T-helper 2 cell treated with Interferon-gamma antibody and Interleukin-4, amounts not matched to agents 5 μg/mL and 100 μg/mL, for 36 hours (primary cell): ENCODE data around the gene CACNA2D1.

Experiments
- DNase-seq: peaks from one replicate; pipeline ENCODE4 v3.0.0; 2021; ENCODE audit warnings: low spot score
- H3K27ac Mint-ChIP-seq: one replicate; pipeline ENCODE4 v1.8.0; 2021; ENCODE audit warnings: mild to moderate bottlenecking, mixed read lengths
- H3K27me3 Mint-ChIP-seq: one replicate; pipeline ENCODE4 v1.8.0; 2021; ENCODE audit warnings: low read depth, mixed read lengths
- H3K36me3 Mint-ChIP-seq: one replicate; pipeline ENCODE4 v1.8.0; 2021; ENCODE audit warnings: low read depth, mixed read lengths
- H3K4me1 Mint-ChIP-seq: one replicate; pipeline ENCODE4 v1.8.0; 2021; ENCODE audit warnings: low read depth, mixed read lengths
- H3K4me3 Mint-ChIP-seq: one replicate; pipeline ENCODE4 v1.8.0; 2022; ENCODE audit warnings: mild to moderate bottlenecking, moderate library complexity, mixed read lengths
- H3K9me3 Mint-ChIP-seq: one replicate; pipeline ENCODE4 v1.8.0; 2021; ENCODE audit warnings: mixed read lengths

The CACNA2D1 gene

DNA sequence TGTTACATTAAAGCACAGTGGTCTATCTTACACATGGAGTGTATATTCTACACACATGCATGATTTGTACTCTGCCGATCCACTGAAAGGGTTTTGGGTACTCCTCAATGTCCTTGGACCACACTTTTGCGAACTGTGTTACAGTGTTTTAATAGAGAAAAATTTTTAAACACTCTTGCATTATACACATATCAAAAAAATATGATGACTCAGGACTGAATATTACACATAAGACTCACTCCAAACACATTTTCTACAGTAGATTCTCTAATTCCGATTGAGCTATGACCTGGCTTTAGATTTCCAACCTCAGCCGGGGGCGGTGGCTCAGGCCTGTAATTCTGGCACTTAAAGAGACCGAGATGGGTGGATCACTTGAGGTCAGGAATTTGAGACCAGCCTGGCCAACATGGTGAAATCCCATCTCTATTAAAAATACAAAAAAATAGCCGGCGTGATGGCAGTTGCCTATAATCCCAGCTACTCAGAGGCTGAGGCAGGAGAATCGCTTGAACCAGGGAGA is 222.4 kb downstream of the CACNA2D1 start:
- Mint-ChIP-seq H3K36me3 (no peaks in the 10 kb centered on the region), H3K9me3 (no peaks in the 10 kb centered on the region), H3K27ac (no peak overlapping the region), H3K4me1 (no peaks in the 10 kb centered on the region), H3K4me3 (no peak overlapping the region), H3K27me3 (no peaks in the 10 kb centered on the region)
- no peak for DNase-seq

DNA sequence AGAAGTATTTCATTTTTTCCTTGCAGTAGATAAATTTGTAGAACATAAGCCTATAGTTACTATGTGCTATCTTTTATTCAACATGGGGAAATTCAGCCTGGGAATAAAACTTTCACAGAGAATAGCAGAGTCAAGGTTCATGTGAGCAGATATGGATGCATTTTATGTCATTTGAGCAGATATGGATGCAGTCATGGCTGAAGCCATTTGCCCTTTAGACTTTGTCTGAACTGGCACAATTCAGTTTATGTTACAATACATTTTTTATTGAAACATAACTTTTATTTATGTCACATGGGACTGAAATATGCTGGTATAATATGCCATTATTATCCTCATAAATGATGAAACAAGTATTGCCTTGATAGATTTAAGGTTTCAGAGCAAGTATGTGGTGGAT is 231.1 kb downstream of the CACNA2D1 start:
- H3K4me3 Mint-ChIP-seq, result no peak overlapping the region
- no peaks in the 10 kb centered on the region for H3K27me3 Mint-ChIP-seq
- no peak overlapping the region for H3K27ac Mint-ChIP-seq
- no peaks in the 10 kb centered on the region for H3K4me1 Mint-ChIP-seq
- no peak for DNase-seq
- no peaks in the 10 kb centered on the region for H3K9me3 Mint-ChIP-seq
- no peaks in the 10 kb centered on the region for H3K36me3 Mint-ChIP-seq

DNA sequence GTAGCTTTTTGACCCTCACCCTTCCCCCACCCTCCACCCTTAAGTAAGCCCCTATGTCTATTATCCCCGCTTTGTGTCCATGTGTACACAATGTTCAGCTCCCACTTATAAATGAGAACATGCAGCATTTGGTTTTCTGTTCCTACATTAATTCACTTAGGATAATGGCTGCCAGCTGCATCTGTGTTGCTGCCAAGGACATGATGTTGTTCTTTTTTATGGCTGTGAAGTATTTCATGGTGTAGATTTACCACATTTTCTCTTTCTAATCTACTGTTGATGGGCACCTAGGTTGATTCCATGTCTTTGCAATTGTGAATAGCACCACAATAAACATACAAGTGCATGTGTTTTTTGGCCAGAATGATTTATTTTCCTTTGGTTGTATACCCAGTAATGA is 232.2 kb downstream of the CACNA2D1 start:
- H3K4me1 Mint-ChIP-seq, result no peaks in the 10 kb centered on the region
- H3K27ac Mint-ChIP-seq, result no peak overlapping the region
- no peaks in the 10 kb centered on the region for H3K9me3 Mint-ChIP-seq
- H3K27me3 Mint-ChIP-seq, result no peaks in the 10 kb centered on the region
- no peak overlapping the region for H3K4me3 Mint-ChIP-seq
- no peak for DNase-seq
- no peaks in the 10 kb centered on the region for H3K36me3 Mint-ChIP-seq

DNA sequence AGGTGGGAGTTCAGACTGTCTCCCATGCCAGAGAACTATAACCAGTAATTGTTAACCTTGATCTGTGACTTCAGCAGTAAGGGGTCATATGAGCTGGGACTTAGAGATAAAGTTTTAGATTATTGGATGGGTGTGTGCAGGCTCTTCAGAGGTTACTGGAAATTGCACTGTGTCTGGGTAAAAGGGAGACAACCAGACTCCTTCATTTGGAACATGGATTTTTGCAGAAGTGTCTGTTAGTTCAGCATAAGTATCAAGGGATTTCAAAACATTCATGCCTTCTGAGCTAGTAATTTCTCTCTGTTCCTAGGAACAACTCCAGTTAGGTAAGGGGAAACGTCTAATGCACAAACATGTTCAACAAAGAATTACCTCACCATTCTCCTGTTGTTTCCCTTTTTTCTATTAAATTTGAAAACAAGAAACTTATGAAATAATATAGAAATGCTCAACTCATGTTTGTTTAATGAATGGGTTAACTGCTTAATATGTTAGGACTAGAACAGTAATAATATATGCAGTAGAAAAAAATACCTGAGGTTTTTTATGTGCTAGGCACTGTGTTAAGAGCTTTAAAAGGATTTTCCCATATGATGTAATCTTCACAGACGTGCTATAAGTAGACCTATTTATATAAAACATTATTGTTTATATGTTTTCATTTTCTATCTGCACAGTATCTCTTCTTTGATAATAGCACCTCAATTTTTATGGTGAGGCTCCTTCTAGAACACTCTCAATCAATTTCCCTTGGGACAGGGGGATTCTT is 233.0 kb downstream of the CACNA2D1 start:
- Mint-ChIP-seq H3K9me3 (no peaks in the 10 kb centered on the region), H3K27ac (no peak overlapping the region), H3K27me3 (no peaks in the 10 kb centered on the region), H3K4me1 (no peaks in the 10 kb centered on the region), H3K36me3 (no peaks in the 10 kb centered on the region), H3K4me3 (no peak overlapping the region)
- no peak for DNase-seq

DNA sequence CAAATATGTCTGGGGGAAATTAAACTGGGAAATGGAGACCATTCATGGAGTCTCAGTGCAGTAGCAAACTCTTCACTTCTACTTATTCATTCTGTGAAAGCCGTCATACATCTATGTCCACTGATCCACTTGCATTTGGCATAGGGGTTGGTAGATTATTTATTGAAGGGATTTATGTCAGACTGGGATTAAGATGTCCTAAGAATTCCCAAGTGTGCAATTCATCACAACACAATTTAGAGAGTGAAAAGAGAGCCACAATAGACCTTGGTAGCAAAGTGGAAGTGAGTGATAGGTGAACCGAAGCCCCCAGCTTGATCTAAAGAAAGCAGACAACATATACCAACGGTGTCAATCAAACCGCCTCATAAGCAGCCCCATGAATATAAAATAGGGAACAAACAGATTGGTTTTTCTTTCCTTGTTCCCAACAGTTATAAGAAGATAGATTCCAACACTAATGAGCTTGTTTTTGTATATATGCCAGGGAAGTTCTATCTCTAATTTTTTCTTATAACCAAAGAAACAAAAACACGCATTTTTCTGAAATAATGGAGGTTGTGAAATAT is 234.3 kb downstream of the CACNA2D1 start:
- no peaks in the 10 kb centered on the region for H3K4me1 Mint-ChIP-seq
- no peak overlapping the region for H3K27ac Mint-ChIP-seq
- H3K4me3 Mint-ChIP-seq, result no peak overlapping the region
- no peak for DNase-seq
- H3K36me3 Mint-ChIP-seq, result no peaks in the 10 kb centered on the region
- no peaks in the 10 kb centered on the region for H3K27me3 Mint-ChIP-seq
- no peaks in the 10 kb centered on the region for H3K9me3 Mint-ChIP-seq

DNA sequence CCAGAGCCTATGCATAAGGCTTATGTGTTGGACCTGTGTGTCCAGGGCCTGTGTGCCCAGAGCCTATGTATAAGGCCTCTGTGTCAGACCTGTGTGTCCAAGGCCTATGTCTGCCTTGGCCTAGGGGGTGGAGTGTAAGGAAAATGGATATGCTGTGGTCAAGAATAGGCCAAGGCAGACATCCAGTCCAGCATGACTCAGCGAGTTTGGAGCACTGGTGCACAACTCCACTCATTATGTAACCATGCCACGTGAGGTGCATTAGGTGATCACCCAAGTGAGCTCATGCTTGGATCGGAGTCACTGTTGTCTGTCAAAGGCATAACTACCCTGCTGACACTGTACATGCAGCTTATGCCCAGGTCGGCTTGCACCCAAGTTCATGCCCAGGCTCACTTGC is 238.9 kb downstream of the CACNA2D1 start:
- no peaks in the 10 kb centered on the region for H3K4me1 Mint-ChIP-seq
- no peak for DNase-seq
- no peaks in the 10 kb centered on the region for H3K36me3 Mint-ChIP-seq
- no peaks in the 10 kb centered on the region for H3K27me3 Mint-ChIP-seq
- no peak overlapping the region for H3K27ac Mint-ChIP-seq
- no peak overlapping the region for H3K4me3 Mint-ChIP-seq
- H3K9me3 Mint-ChIP-seq, result peaks cover 3% of the 10 kb centered on the region

DNA sequence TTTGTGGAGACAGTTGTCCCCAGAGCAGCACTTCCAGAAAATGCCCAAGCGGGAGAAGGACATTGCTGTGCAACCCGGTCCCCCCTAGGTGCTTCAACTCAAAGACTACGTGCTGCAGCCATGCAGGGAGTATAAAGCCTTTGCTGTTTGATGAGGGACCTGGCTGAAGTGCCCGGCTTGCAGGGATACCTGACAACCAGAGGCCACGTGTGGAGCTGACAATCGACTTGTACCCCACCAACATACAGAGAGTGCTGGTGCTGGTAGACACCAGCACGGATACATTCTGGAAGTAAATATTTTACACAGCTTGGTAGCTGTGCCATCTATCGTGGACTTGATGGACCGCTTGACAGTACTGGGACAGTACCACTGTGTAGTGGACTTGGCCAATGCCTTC is 240.6 kb downstream of the CACNA2D1 start:
- Mint-ChIP-seq H3K36me3 (no peaks in the 10 kb centered on the region), H3K4me1 (no peaks in the 10 kb centered on the region), H3K4me3 (no peak overlapping the region), H3K9me3 (peaks cover 3% of the 10 kb centered on the region), H3K27me3 (no peaks in the 10 kb centered on the region), H3K27ac (no peak overlapping the region)
- no peak for DNase-seq

DNA sequence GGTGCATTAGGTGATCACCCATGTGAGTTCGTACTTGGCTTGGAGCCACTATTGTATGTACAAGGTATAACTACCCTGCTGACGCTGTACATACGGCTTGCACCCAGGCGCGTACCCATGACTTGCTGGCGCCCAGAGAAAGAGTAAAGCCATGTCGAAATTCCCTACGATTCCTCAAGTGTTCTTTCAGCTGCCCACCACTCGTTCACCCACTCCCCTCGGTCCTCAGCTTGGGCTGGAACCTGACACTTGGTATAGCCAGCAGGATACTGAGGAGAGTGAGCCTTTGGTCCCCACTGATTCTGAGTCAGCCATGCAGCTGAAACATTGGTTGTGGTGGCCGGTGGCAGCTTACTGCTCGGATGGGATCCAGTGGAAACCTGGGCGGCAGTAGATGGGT is 241.5 kb downstream of the CACNA2D1 start:
- no peak overlapping the region for H3K4me3 Mint-ChIP-seq
- H3K27me3 Mint-ChIP-seq, result no peaks in the 10 kb centered on the region
- H3K4me1 Mint-ChIP-seq, result no peaks in the 10 kb centered on the region
- H3K27ac Mint-ChIP-seq, result no peak overlapping the region
- no peaks in the 10 kb centered on the region for H3K36me3 Mint-ChIP-seq
- peaks cover 3% of the 10 kb centered on the region for H3K9me3 Mint-ChIP-seq
- no peak for DNase-seq

DNA sequence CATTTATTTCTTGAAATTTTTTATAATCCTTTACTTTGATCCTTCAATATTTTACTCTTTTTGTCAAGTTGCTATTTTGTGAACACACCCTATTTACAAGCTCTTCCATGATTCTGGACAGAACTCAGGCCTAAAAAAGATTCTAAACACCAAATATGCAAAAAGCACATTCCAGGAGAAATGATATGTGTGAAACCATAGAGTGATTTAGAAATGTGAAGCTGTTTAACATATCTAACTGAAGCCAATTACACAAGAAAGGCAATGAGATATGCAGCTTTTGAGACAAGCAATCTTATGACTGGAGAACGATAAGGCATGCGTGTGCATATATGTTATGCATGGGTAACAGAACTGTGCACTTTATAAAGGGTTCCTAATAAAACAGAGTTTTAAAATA is 243.0 kb downstream of the CACNA2D1 start:
- Mint-ChIP-seq H3K27ac (no peak overlapping the region), H3K27me3 (no peaks in the 10 kb centered on the region), H3K4me1 (no peaks in the 10 kb centered on the region), H3K36me3 (no peaks in the 10 kb centered on the region), H3K9me3 (peaks cover 3% of the 10 kb centered on the region), H3K4me3 (no peak overlapping the region)
- DNase-seq, result no peak

DNA sequence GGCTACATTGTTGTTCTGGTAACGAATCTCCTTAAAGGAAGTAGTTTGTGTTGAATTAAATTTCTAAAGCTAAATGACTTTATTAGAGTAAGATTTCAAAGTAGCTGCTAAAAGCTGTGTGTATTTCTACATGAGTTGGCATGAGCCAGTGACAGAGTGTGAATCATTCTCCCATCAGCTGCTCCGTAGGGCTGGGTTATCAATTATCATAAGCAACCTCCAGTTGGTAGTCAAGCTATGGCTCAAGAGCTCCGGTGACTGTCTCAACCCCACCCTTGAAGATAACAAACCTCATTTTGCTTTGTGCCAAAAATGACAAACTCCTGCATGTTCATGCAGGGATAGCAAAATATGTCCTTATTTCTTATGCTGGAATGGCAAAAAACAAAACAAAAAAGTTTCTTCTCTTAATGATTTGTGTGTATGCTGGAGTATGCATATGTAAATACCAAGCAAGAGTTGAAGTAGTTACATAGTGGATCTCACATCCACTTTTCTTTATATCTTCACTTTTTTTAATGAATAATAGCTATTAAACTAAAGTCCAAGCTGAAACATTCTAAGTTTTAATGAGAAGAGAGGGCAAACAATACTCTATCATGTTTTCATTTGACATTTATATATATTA is 249.4 kb downstream of the CACNA2D1 start:
- H3K36me3 Mint-ChIP-seq, result no peaks in the 10 kb centered on the region
- H3K9me3 Mint-ChIP-seq, result peaks cover 6% of the 10 kb centered on the region
- no peaks in the 10 kb centered on the region for H3K27me3 Mint-ChIP-seq
- no peak overlapping the region for H3K27ac Mint-ChIP-seq
- no peaks in the 10 kb centered on the region for H3K4me1 Mint-ChIP-seq
- no peak overlapping the region for H3K4me3 Mint-ChIP-seq
- DNase-seq, result no peak

DNA sequence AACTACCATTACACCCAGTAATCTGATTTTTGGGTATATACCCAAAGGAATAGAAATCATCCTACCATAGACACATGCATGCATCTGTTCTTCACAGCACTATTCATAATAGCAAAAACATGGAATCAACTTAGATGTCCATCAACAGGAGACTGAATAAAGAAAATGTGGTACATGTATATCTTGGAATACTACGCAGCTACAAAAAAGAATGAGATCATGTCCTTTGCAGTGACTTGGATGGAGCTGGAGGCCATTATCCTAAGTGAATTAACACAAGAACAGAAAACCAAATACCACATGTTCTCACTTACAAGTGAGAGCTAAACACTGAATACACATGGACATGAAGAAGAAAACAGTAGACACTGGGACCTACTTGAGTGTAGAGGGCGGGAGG is 254.9 kb downstream of the CACNA2D1 start:
- Mint-ChIP-seq H3K36me3 (no peaks in the 10 kb centered on the region), H3K27me3 (no peaks in the 10 kb centered on the region), H3K9me3 (peaks cover 6% of the 10 kb centered on the region), H3K4me3 (no peak overlapping the region), H3K27ac (no peak overlapping the region), H3K4me1 (no peaks in the 10 kb centered on the region)
- no peak for DNase-seq

DNA sequence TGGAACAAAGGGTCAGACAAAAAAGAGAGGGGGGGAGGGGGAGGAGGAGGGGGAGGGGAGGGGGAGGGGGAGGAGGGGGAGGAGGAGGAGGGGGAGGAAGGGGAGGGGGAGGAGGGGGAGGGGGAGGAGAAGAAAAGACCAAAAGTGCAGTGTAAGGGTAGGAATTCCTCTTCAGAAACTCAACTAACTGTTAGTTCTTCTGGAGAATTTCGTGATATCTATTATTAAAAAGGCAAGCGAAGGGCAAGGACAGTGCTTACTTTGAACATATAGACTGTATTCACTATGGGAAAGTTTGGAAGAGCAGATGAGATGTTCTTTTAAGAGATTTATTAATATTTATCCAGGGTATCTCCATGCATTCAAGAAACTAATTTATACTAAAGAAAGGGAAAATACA is 258.1 kb downstream of the CACNA2D1 start:
- no peak overlapping the region for H3K4me3 Mint-ChIP-seq

DNA sequence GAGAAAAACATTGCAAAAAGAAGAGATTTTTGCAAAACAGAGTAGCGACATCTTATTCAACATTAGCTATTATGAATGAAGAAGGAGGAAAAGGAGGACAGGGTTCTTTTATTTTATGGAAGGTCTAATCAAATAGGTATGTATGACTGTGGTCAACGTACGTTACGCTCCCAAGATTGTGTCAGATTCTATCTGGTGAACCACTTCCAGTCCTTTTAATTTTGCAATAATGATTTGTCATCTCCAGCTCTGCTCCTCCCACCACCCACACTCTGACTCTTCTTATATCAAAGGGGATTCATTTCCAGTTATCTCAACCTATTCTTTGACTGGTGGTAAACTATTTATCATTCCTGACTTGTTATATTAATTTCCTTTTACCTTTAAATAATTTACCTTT is 259.9 kb downstream of the CACNA2D1 start:
- Mint-ChIP-seq H3K4me1 (no peaks in the 10 kb centered on the region), H3K27ac (no peak overlapping the region), H3K27me3 (no peaks in the 10 kb centered on the region), H3K4me3 (no peak overlapping the region), H3K36me3 (no peaks in the 10 kb centered on the region), H3K9me3 (no peaks in the 10 kb centered on the region)
- DNase-seq, result no peak

More for the DNA sequence above, 258.1 kb downstream of the CACNA2D1 start:
- no peak overlapping the region for H3K27ac Mint-ChIP-seq
- no peaks in the 10 kb centered on the region for H3K27me3 Mint-ChIP-seq
- H3K9me3 Mint-ChIP-seq, result peaks cover 3% of the 10 kb centered on the region
- H3K4me1 Mint-ChIP-seq, result no peaks in the 10 kb centered on the region
- DNase-seq, result no peak
- H3K36me3 Mint-ChIP-seq, result no peaks in the 10 kb centered on the region

DNA sequence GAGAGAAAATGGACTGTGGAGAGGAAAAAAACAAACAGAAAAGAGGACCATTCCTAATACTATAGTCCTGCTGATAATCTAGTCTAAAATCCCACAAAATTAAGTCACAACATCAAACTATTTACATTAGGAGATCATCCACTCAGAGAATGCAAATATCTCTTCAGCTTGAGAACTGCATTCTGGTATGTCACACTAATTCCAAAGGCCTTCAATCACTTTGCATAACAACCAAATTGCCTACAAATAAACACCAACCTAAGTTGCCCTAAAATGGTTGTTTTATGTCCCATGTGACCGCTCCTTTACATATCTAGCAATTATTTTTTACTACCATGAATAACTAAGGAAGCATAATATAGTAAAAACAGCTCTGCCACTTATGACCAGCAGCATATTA is 264.3 kb downstream of the CACNA2D1 start:
- no peak overlapping the region for H3K27ac Mint-ChIP-seq
- H3K9me3 Mint-ChIP-seq, result no peaks in the 10 kb centered on the region

More for the DNA sequence above, 264.3 kb downstream of the CACNA2D1 start:
- Mint-ChIP-seq H3K27me3 (no peaks in the 10 kb centered on the region), H3K4me1 (no peaks in the 10 kb centered on the region), H3K36me3 (no peaks in the 10 kb centered on the region), H3K4me3 (no peak overlapping the region)
- no peak for DNase-seq
